Spleen (tissue), 11 donors: ENCODE results near the gene PRKAG3. TPM values are rescaled to one million over a fixed set of nuclear protein-coding genes. Genes with fewer than 3 reads are reported as not detected.

Experiments used
- DNase-seq: peaks from one replicate; pipeline ENCODE4 v3.0.0-alpha.2; 2020
- H3K27ac ChIP-seq, 8 donors: fragments of 200-600 bp; sonication (generic) in 7 of 8; 1 replicate in 4 of 8; 2 replicates in 4 of 8; pipeline versions ENCODE4 v1.5.0 to v1.8.0; 2016 to 2021; ENCODE audit warnings: inconsistent platforms in 4 of 8, mild to moderate bottlenecking in 4 of 8, moderate library complexity in 1 of 8
- H3K27me3 ChIP-seq, 7 donors: fragments of 200-600 bp; sonication (generic) in 6 of 7; replicated peaks in 1 of 7; 1 replicate in 4 of 7; 2 replicates in 3 of 7; pipeline versions ENCODE4 v1.5.0 to v1.8.0; 2016 to 2021; ENCODE audit warnings: inconsistent platforms in 3 of 7, mild to moderate bottlenecking in 1 of 7
- H3K36me3 ChIP-seq, 6 donors: fragments of 200-600 bp; sonication (generic) in 5 of 6; 1 replicate in 4 of 6; 2 replicates in 2 of 6; pipeline versions ENCODE4 v1.5.0 to v1.8.0; 2016 to 2021; ENCODE audit warnings: inconsistent platforms in 2 of 6
- H3K4me1 ChIP-seq, 6 donors: fragments of 200-600 bp; sonication (generic) in 5 of 6; 1 replicate in 3 of 6; 2 replicates in 3 of 6; pipeline versions ENCODE4 v1.5.0 to v1.8.0; 2016 to 2021; ENCODE audit warnings: inconsistent platforms in 3 of 6
- H3K4me3 ChIP-seq, 8 donors: fragments of 200-600 bp; sonication (generic) in 7 of 8; 1 replicate in 4 of 8; 2 replicates in 4 of 8; pipeline versions ENCODE4 v1.5.0 to v1.8.0; 2016 to 2021; ENCODE audit warnings: inconsistent platforms in 4 of 8, mild to moderate bottlenecking in 4 of 8, moderate library complexity in 2 of 8
- H3K9me3 ChIP-seq, 8 donors: fragments of 200-600 bp; sonication (generic) in 7 of 8; 1 replicate in 4 of 8; 2 replicates in 4 of 8; pipeline versions ENCODE4 v1.5.0 to v1.8.0; 2016 to 2021; ENCODE audit warnings: inconsistent platforms in 4 of 8
- POLR2A ChIP-seq, 3 donors: fragments of 450-650 bp; IDR thresholded peaks; one replicate each; pipeline ENCODE4 v1.5.1; 2017; ENCODE audit warnings: antibody characterized with exemption in 3 of 3, mild to moderate bottlenecking in 1 of 3
- POLR2AphosphoS5 ChIP-seq, 3 donors: sonication (generic); formaldehyde crosslinking; IDR thresholded peaks; one replicate each; pipeline ENCODE4 v1.5.1; 2017; ENCODE audit warnings: antibody characterized with exemption in 3 of 3
- WGBS, 5 donors: extraction: QIAGEN DNeasy Blood & Tissue Kit in 3 of 5; methylation state at CpG; one replicate each; pipeline versions ENCODE4 v1.1.5 to v1.1.7; 2013 to 2018; 5-methylcytosine and 5-hydroxymethylcytosine counted together
- intact Hi-C: fragments of 100-400 bp; cut with DNase I; formaldehyde crosslinking; loops from one replicate; pipeline ENCODE4 v1.15.0; 2023; ENCODE audit warnings: low total_unique reads
- polyA plus RNA-seq, 3 donors: library from polyadenylated mRNA; stranded (reverse); fragments of 200-250 nt; gene quantifications; one replicate each; pipeline ENCODE4 v1.2.1, GENCODE V29; 2013
- total RNA-seq, 7 donors: library from RNA; depleted of rRNA in 3 of 7; stranded (reverse); fragments of >200 nt in 3 of 7; fragmentation: NEBNext Ultra II Directional in 4 of 7; extraction: Animal tissue kit (Norgen Biotek cat#: 25700) in 4 of 7; gene quantifications; one replicate each; pipeline versions ENCODE4 v1.1.0 to v1.2.1, GENCODE V29; 2016 to 2021
- TF ChIP-seq, protein P1 (sequence below), 11 experiments: fragments of 200-600 bp in 7 of 11; fragments of 450-650 bp in 4 of 11; sonication (generic) in 4 of 11; IDR thresholded peaks in 8 of 11; conservative IDR thresholded peaks in 3 of 11; 1 replicate in 7 of 11; 2 replicates in 4 of 11; pipeline versions ENCODE4 v1.4.0 to v1.8.0; 2016 to 2021; ENCODE audit warnings: antibody characterized with exemption in 11 of 11, inconsistent platforms in 4 of 11, mild to moderate bottlenecking in 1 of 11
- donor health status: healthy with polysubstance abuse.
- donor health status: DM: no; HTN: no; CAD: no; lungs with moderate emphysema.
- donor health status: DM: no; HTN: no; CAD: no.
- donor health status: Bipolar disorder and iron deficiency.
- donor health status: healthy.
- donor health status: DM: no; HTN: no; CAD: no.
- donor health status: DM: yes; HTN: yes; CAD: no.

PRKAG3 gene
- total and polyA plus RNA-seq, 10 donors, result not detected

GRCh38 chr2:218824004-218824403 lies 7.6 kb downstream of the PRKAG3 start:
- 85 to 91% (median 88%) methylated on average over 7 of the region's 7 CpGs for WGBS, 5 donors
- DNase-seq, result no peak
- H3K4me3 ChIP-seq, result no peak overlapping the region
- H3K9me3 ChIP-seq, result no peaks in the 10 kb centered on the region
- intact Hi-C loops, result no loop called here
- H3K36me3 ChIP-seq, result peaks cover 0 to 12% (median 0%) of the 10 kb centered on the region in 6 donors
- TF ChIP-seq POLR2AphosphoS5 (IDR thresholded peaks at IDR 0.05) (no peak), POLR2A (IDR thresholded peaks at IDR 0.05) (no peak)
- TF ChIP-seq, protein P1, sequence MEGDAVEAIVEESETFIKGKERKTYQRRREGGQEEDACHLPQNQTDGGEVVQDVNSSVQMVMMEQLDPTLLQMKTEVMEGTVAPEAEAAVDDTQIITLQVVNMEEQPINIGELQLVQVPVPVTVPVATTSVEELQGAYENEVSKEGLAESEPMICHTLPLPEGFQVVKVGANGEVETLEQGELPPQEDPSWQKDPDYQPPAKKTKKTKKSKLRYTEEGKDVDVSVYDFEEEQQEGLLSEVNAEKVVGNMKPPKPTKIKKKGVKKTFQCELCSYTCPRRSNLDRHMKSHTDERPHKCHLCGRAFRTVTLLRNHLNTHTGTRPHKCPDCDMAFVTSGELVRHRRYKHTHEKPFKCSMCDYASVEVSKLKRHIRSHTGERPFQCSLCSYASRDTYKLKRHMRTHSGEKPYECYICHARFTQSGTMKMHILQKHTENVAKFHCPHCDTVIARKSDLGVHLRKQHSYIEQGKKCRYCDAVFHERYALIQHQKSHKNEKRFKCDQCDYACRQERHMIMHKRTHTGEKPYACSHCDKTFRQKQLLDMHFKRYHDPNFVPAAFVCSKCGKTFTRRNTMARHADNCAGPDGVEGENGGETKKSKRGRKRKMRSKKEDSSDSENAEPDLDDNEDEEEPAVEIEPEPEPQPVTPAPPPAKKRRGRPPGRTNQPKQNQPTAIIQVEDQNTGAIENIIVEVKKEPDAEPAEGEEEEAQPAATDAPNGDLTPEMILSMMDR (IDR thresholded peaks at IDR 0.05 in 8 of 11, conservative IDR thresholded peaks at IDR 0.05 in 3 of 11), result no peak
- peaks cover 0 to 2% (median 0%) of the 10 kb centered on the region in 6 donors for H3K4me1 ChIP-seq
- no peak overlapping the region for H3K27ac ChIP-seq
- peaks cover 0 to 13% (median 0%) of the 10 kb centered on the region in 7 donors for H3K27me3 ChIP-seq

DNA sequence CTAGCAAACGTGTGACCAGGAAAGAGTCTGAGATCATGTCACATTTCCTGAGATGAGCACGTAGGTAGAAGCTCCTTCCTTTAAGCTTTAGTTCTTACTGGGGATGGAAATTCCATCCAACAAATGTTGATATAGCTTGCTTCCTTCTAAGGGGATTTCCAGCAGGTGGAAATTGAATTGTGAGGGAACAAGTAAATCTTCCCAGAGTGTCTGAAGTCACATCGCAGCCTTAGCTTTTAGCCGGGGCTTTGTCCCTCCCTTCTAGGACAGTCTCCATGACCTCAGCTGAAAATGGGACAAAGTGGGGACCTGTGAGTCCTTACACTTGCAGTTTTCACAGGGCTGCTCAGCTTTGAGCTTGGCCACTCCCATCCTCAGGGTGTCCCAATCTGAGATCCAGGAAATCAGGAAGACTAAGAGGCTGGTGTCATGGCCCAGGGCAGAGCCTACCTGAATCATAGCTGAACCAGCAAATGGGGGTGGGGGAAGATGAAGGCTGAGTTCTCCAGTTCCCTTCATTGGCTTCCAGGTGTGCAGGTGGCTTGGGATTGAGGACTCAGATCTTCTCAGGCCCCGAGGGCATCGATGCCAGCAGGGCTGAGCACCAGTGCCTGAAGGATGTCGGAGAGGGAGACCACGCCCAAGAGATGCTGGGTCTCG lies 8.3 kb downstream of the PRKAG3 start:
- 74 to 86% (median 80%) methylated on average over 7 to 9 of the region's 9 CpGs for WGBS, 5 donors
- TF ChIP-seq POLR2A (IDR thresholded peaks at IDR 0.05) (no peak), POLR2AphosphoS5 (IDR thresholded peaks at IDR 0.05) (no peak)
- TF ChIP-seq, protein P1 (IDR thresholded peaks at IDR 0.05 in 8 of 11, conservative IDR thresholded peaks at IDR 0.05 in 3 of 11), result no peak
- Histone ChIP-seq H3K36me3 (peaks cover 0 to 18% (median 0%) of the 10 kb centered on the region in 6 donors), H3K9me3 (no peaks in the 10 kb centered on the region), H3K27ac (no peak overlapping the region), H3K4me1 (peaks cover 0 to 2% (median 0%) of the 10 kb centered on the region in 6 donors), H3K27me3 (peaks cover 0 to 9% (median 0%) of the 10 kb centered on the region in 7 donors), H3K4me3 (no peak overlapping the region)
- no peak for DNase-seq
- intact Hi-C loops, result no loop called here

DNA sequence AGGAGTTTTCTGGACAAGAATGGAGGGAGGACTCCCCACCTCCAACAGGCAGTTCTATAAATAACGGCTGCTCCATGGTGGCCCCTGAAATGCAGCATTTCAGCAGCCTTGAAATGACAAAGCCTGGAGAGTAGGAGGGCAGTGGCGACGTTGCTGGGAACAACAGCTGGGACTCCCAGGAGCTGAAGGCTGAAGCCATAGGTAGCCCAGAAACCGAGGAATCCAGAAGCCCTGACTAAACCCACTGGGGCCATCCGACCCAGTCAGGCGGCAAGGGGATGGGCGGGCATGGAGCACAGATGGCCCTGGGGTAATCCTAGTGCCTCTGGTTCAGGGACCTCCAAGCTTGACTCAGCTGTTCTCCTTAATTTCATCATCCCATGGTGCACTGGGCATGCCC lies 9.0 kb downstream of the PRKAG3 start:
- 73 to 85% (median 77%) methylated on average over 7 of the region's 7 CpGs for WGBS, 5 donors
- peaks cover 0 to 2% (median 0%) of the 10 kb centered on the region in 6 donors for H3K4me1 ChIP-seq
- H3K9me3 ChIP-seq, result no peaks in the 10 kb centered on the region
- no peak overlapping the region for H3K27ac ChIP-seq
- H3K4me3 ChIP-seq, result no peak overlapping the region
- intact Hi-C loops, result no loop called here
- peaks cover 0 to 25% (median 0%) of the 10 kb centered on the region in 6 donors for H3K36me3 ChIP-seq
- peaks cover 0 to 2% (median 0%) of the 10 kb centered on the region in 7 donors for H3K27me3 ChIP-seq
- DNase-seq, result no peak
- TF ChIP-seq POLR2AphosphoS5 (IDR thresholded peaks at IDR 0.05) (no peak), POLR2A (IDR thresholded peaks at IDR 0.05) (no peak)
- TF ChIP-seq, protein P1 (IDR thresholded peaks at IDR 0.05 in 8 of 11, conservative IDR thresholded peaks at IDR 0.05 in 3 of 11), result no peak

GRCh38 chr2:218821605-218822211 lies 9.9 kb downstream of the PRKAG3 start:
- Histone ChIP-seq H3K36me3 (peaks cover 0 to 27% (median 0%) of the 10 kb centered on the region in 6 donors), H3K4me1 (peaks cover 0 to 2% (median 0%) of the 10 kb centered on the region in 6 donors), H3K9me3 (no peaks in the 10 kb centered on the region), H3K27ac (no peak overlapping the region), H3K27me3 (no peaks in the 10 kb centered on the region), H3K4me3 (no peak overlapping the region)
- WGBS, 5 donors, result 72 to 80% (median 79%) methylated on average over 9 of the region's 9 CpGs
- intact Hi-C loops, result no loop called here
- no peak for DNase-seq
- TF ChIP-seq POLR2AphosphoS5 (IDR thresholded peaks at IDR 0.05) (no peak), POLR2A (IDR thresholded peaks at IDR 0.05) (no peak)
- TF ChIP-seq, protein P1 (IDR thresholded peaks at IDR 0.05 in 8 of 11, conservative IDR thresholded peaks at IDR 0.05 in 3 of 11), result no peak
